K562 (cell line): ENCODE results near the gene HNRNPDL. TPM values are rescaled to one million over a fixed set of nuclear protein-coding genes. Genes with fewer than 3 reads are reported as not detected.

Experiments used
- BRCA1 ChIP-seq, 2 experiments: fragments of 450-650 bp in 1 of 2; sonication (generic) in 1 of 2; formaldehyde crosslinking in 1 of 2; IDR thresholded peaks; 2 replicates each; pipeline versions ENCODE4 v1.5.0 to v1.6.1; 2017 to 2020; ENCODE audit warnings: mild to moderate bottlenecking in 1 of 2, missing genetic modification reagents in 1 of 2
- CREM ChIP-seq: IDR thresholded peaks from 2 replicates; pipeline ENCODE4 v1.6.1; 2014; ENCODE audit warnings: antibody characterized with exemption, low read depth
- HINFP ChIP-seq: fragments of 450-650 bp; conservative IDR thresholded peaks from 2 replicates; pipeline ENCODE4 v1.6.1; 2016; ENCODE audit warnings: missing genetic modification characterization, low read depth, mild to moderate bottlenecking, control low read depth, missing compliant biosample characterization
- KHSRP ChIP-seq: fragments of 450-650 bp; IDR thresholded peaks from 2 replicates; pipeline ENCODE4 v1.6.1; 2017
- MGA ChIP-seq: fragments of 450-650 bp; IDR thresholded peaks from 2 replicates; pipeline ENCODE4 v1.6.1; 2016; ENCODE audit warnings: mild to moderate bottlenecking, moderate library complexity
- NCOR1 ChIP-seq: fragments of 450-650 bp; IDR thresholded peaks from 2 replicates; pipeline ENCODE4 v1.6.1; 2016; ENCODE audit warnings: mild to moderate bottlenecking, moderate library complexity
- TEAD4 ChIP-seq, 2 experiments: sonication (generic) in 1 of 2; formaldehyde crosslinking in 1 of 2; IDR thresholded peaks; 2 replicates each; pipeline versions ENCODE4 v1.6.1 to v1.8.0; 2012 to 2022; ENCODE audit warnings: borderline replicate concordance in 1 of 2, inconsistent platforms in 1 of 2, low read length in 1 of 2, mild to moderate bottlenecking in 1 of 2, missing genetic modification reagents in 1 of 2
- ZFX ChIP-seq: sonication (generic); formaldehyde crosslinking; IDR thresholded peaks from 2 replicates; pipeline ENCODE4 v1.8.0; 2022; ENCODE audit warnings: mild to moderate bottlenecking, missing genetic modification reagents, moderate library complexity
- ZNF347 ChIP-seq: fragments of 450-650 bp; formaldehyde crosslinking; IDR thresholded peaks from 2 replicates; pipeline ENCODE4 v1.4.0; 2020; ENCODE audit warnings: low read depth, mild to moderate bottlenecking, moderate library complexity
- ZNF444 ChIP-seq: fragments of 250-450 bp; sonication (Bioruptor Pico); IDR thresholded peaks from 2 replicates; pipeline ENCODE4 v1.4.0; 2020; ENCODE audit warnings: mild to moderate bottlenecking, moderate library complexity
- polyA plus RNA-seq, 8 experiments: library from polyadenylated mRNA; depleted of rRNA in 4 of 8; stranded (reverse) in 5 of 8; unstranded in 3 of 8; fragments of >200 nt; fragmentation: Nextera tagmentation in 2 of 8; fragmentation: Illumina TruSeq in 1 of 8; extraction: Ambion mirVana in 2 of 8; extraction: Trizol in 1 of 8; gene quantifications; 2 replicates each; pipeline versions ENCODE4 v1.2.1 to v1.2.3, GENCODE V29; 2011 to 2014; ENCODE audit warnings: inconsistent platforms in 1 of 8, missing spikeins in 1 of 8
- total RNA-seq, 7 experiments: library from RNA; depleted of rRNA in 6 of 7; stranded (reverse); fragments of >200 nt in 6 of 7; fragmentation: Illumina TruSeq in 2 of 7; extraction: Trizol in 2 of 7; gene quantifications; 2 replicates each; pipeline versions ENCODE4 v1.2.1 to v1.2.3, GENCODE V29; 2011 to 2021; ENCODE audit warnings: low replicate concordance in 1 of 7

The HNRNPDL gene
- total and polyA plus RNA-seq, 9 of the 15 experiments (the other 6 are each of a cell fraction or from before 2014, with no cell fraction given), result 243 to 652 (median 351) TPM

GRCh38 chr4:82373816-82374625, 56.2 kb downstream of the HNRNPDL start, which contains the start of gene HNRNPD (continued):
- TF ChIP-seq ZFX (CRISPR knock-in tag), result peak; percentile 88
- TF ChIP-seq CREM, result peak; percentile 85
- TF ChIP-seq BRCA1 (IDR thresholded peaks at IDR 0.05), result no peak
- no peak for TF ChIP-seq BRCA1 (CRISPR knock-in tag; IDR thresholded peaks at IDR 0.05)
- TF ChIP-seq KHSRP, result no peak
- TF ChIP-seq MGA, result peak; percentile 83
- peak; percentile 69 for TF ChIP-seq NCOR1
- TF ChIP-seq TEAD4 (IDR thresholded peaks at IDR 0.05; ENCODE audit: low read length), result peak; percentile 78
- TF ChIP-seq TEAD4 (CRISPR knock-in tag; IDR thresholded peaks at IDR 0.05; ENCODE audit: borderline replicate concordance), result 0 out of 2 replicates have a peak, but pooled peaks have one; percentile 1
- no peak for TF ChIP-seq ZNF444 (CRISPR knock-in tag)
- no peak for TF ChIP-seq ZNF347 (CRISPR knock-in tag)
- peak; percentile 79 for TF ChIP-seq HINFP (tag)
